ENCODE measurements around the gene ATP6V1C2. TPM values are rescaled to one million over a fixed set of nuclear protein-coding genes. Genes with fewer than 3 reads are reported as not detected.
"Not testable (repeated sequence)": the region's sequence is repeated elsewhere in the genome, so short reads cannot be mapped to it uniquely, and the experiment has no call there.

The ATP6V1C2 gene
- total RNA-seq, 4 donors from 2014 or later = 0.47 to 37.1 (median 0.54) TPM; not detected in 1

DNA sequence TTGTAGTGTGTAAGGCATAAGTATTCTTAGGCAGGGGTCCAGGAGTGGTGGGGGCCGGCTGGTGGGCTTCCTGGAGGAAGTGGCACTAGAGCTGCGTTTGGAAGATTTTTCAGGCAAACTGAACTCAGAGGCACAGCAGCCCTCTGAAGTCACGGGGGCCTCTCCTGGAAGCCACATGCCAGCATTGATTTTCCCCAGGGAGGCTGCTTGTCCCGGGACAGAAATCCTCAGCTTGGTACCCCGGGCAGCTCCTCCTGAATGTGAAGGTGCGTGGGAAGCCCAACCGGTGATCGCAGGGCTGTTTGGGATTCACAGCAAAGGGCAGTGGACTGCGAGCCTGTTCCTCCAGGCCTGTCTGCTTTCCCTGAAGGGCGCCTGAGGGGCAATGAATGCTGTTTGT lies 92.7 kb downstream of the ATP6V1C2 start:
- DNase-seq = no peak
- H3K27me3 ChIP-seq = no peaks in the 10 kb centered on the region
- TF ChIP-seq CTCF (IDR thresholded peaks at IDR 0.05) = no peak
- TF ChIP-seq POLR2A (IDR thresholded peaks at IDR 0.05) = no peak
- no peaks in the 10 kb centered on the region for H3K36me3 ChIP-seq
- H3K9me3 ChIP-seq = no peaks in the 10 kb centered on the region
- H3K27ac ChIP-seq = no peak overlapping the region
- H3K4me3 ChIP-seq = no peak overlapping the region
- peaks cover 0 to 24% (median 5%) of the 10 kb centered on the region in 4 donors for H3K4me1 ChIP-seq

DNA sequence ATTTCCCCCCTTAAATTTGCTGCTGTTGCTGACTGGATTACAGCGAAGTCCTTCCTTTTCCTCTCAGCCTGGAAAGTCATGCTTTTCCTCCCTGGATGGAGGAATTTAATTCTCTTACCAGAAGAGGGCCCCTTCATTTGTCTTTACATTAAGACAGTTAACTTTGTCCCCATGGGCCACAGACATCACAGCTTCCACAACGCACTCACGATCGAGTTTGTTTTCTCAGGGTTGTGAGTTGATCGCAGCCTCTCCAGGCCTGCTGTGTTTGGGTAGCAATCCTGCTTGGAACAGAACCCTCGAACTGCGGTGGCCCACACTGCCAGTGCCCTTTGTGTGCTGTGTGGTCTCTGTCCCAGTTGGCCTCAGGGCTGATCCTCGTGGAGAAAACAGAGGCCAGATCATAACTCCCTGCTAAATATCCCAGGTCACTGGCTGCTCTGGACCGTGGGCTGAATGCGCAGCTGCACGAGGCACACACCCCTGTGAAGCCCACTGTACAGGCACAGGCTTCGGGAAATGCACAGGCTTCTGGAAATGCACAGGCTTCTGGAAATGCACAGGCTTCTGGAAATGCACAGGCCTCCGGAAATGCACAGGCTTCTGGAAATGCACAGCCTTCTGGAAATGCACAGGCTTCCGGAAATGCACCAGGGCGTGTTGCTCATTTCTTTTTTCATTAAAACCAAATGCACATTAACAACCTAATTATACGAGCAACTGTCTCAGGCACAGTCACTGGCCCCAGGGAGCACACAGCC lies 93.3 kb downstream of the ATP6V1C2 start:
- H3K27me3 ChIP-seq = no peaks in the 10 kb centered on the region
- TF ChIP-seq POLR2A (IDR thresholded peaks at IDR 0.05) (no peak), CTCF (IDR thresholded peaks at IDR 0.05) (no peak)
- DNase-seq = no peak
- no peaks in the 10 kb centered on the region for H3K36me3 ChIP-seq
- H3K9me3 ChIP-seq = no peaks in the 10 kb centered on the region
- no peak overlapping the region for H3K27ac ChIP-seq
- peaks cover 0 to 24% (median 5%) of the 10 kb centered on the region in 4 donors for H3K4me1 ChIP-seq
- H3K4me3 ChIP-seq = no peak overlapping the region

DNA sequence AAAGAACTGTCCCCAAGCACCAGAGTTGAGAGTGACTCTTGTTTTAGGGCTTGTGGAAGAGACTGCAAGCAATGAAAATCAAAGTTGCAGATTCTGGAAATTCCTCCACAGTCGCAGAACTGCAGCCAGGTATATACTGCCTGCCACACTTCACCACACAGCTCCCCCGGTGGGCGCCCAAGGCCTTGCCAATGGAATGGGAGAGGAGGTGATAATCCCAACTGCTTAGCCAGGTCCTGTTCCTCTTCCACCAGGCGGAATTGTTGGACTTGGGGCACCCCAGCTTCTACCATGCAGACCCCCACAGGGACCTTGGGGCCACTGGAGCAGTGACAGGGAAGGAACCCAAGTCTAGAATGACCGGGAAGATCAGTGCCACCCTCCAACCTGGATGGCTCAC lies 96.0 kb downstream of the ATP6V1C2 start:
- Histone ChIP-seq H3K9me3 (no peaks in the 10 kb centered on the region), H3K27me3 (no peaks in the 10 kb centered on the region), H3K27ac (no peak overlapping the region), H3K36me3 (no peaks in the 10 kb centered on the region), H3K4me1 (peaks cover 0 to 4% (median 0%) of the 10 kb centered on the region in 4 donors), H3K4me3 (no peak overlapping the region)
- peak in 1 of 3 donors; percentile 42 for DNase-seq
- peak in 1 of 6 experiments; percentile 16 for TF ChIP-seq CTCF (IDR thresholded peaks at IDR 0.05)
- no peak for TF ChIP-seq POLR2A (IDR thresholded peaks at IDR 0.05)

- peak in 1 of 3 donors; percentile 2 for DNase-seq
- not testable (repeated sequence) for H3K4me3 ChIP-seq, H3K27ac ChIP-seq, H3K4me1 ChIP-seq, H3K36me3 ChIP-seq, H3K9me3 ChIP-seq, H3K27me3 ChIP-seq
Observed at GRCh38 chr2:10818305-10818704, 96.9 kb downstream of the ATP6V1C2 start.

- Histone ChIP-seq H3K4me1 (no peaks in the 10 kb centered on the region), H3K27me3 (no peaks in the 10 kb centered on the region), H3K9me3 (no peaks in the 10 kb centered on the region), H3K27ac (no peak overlapping the region), H3K4me3 (no peak overlapping the region), H3K36me3 (no peaks in the 10 kb centered on the region)
- peak in 1 of 3 donors; percentile 1 for DNase-seq
- TF ChIP-seq CTCF (IDR thresholded peaks at IDR 0.05) = no peak
- no peak for TF ChIP-seq POLR2A (IDR thresholded peaks at IDR 0.05)
Observed at GRCh38 chr2:10818984-10819383, 97.6 kb downstream of the ATP6V1C2 start.

GRCh38 chr2:10819714-10820314 lies 98.4 kb downstream of the ATP6V1C2 start:
- H3K27me3 ChIP-seq = no peaks in the 10 kb centered on the region
- H3K27ac ChIP-seq = no peak overlapping the region
- no peak overlapping the region for H3K4me3 ChIP-seq
- peak in 1 of 3 donors; percentile 8 for DNase-seq
- H3K36me3 ChIP-seq = no peaks in the 10 kb centered on the region
- no peak for TF ChIP-seq CTCF (IDR thresholded peaks at IDR 0.05)
- no peak for TF ChIP-seq POLR2A (IDR thresholded peaks at IDR 0.05)
- H3K4me1 ChIP-seq = no peaks in the 10 kb centered on the region
- H3K9me3 ChIP-seq = no peaks in the 10 kb centered on the region
